WTC11 (cell line): ENCODE measurements around the gene RANBP3. TPM values are rescaled to one million over a fixed set of nuclear protein-coding genes. Genes with fewer than 3 reads are reported as not detected.

Experiments used
- ATAC-seq: fragments of 200-7000 bp; cut with Tn5 transposase; 2 replicates; pipeline ENCODE4 v1.10.0; 2021; ENCODE audit warnings: mild to moderate bottlenecking, moderate library complexity
- CTCF ChIA-PET: fragments of 300-600 bp; sonication (Branson Sonifier 250); formaldehyde crosslinking; loops from one replicate; lab custom pipeline; 2021; ENCODE audit warnings: antibody characterized with exemption; lab: Charles Lee
- POLR2A ChIA-PET: fragments of 350-600 bp; sonication (Branson Sonifier 250); formaldehyde crosslinking; loops from one replicate; lab custom pipeline; 2021; ENCODE audit warnings: antibody characterized with exemption; lab: Charles Lee
- DNase-seq: peaks from one replicate; pipeline ENCODE4 v3.0.0; 2021; ENCODE audit warnings: low spot score
- H3K27ac Mint-ChIP-seq: 2 replicates; pipeline ENCODE4 v1.8.0; 2021; ENCODE audit warnings: mixed read lengths
- H3K27me3 Mint-ChIP-seq: 2 replicates; pipeline ENCODE4 v1.8.0; 2021; ENCODE audit warnings: low read depth, mild to moderate bottlenecking, moderate library complexity, mixed read lengths
- H3K36me3 Mint-ChIP-seq: 2 replicates; pipeline ENCODE4 v1.8.0; 2021; ENCODE audit warnings: mixed read lengths
- H3K4me1 Mint-ChIP-seq: 2 replicates; pipeline ENCODE4 v1.8.0; 2022; ENCODE audit warnings: mixed read lengths
- H3K4me3 Mint-ChIP-seq: 2 replicates; pipeline ENCODE4 v1.8.0; 2021; ENCODE audit warnings: mild to moderate bottlenecking, moderate library complexity, mixed read lengths
- H3K9me3 Mint-ChIP-seq: 2 replicates; pipeline ENCODE4 v1.8.0; 2021; ENCODE audit warnings: mixed read lengths
- ARID4B ChIP-seq: sonication (generic); formaldehyde crosslinking; IDR thresholded peaks from 2 replicates; pipeline ENCODE4 v1.8.0; 2023; ENCODE audit warnings: missing genetic modification reagents, mild to moderate bottlenecking, borderline replicate concordance
- CBFB ChIP-seq: sonication (generic); formaldehyde crosslinking; IDR thresholded peaks from 2 replicates; pipeline ENCODE4 v1.8.1; 2022; ENCODE audit warnings: mild to moderate bottlenecking, low read depth, missing genetic modification reagents
- E2F4 ChIP-seq: sonication (generic); formaldehyde crosslinking; IDR thresholded peaks from 2 replicates; pipeline ENCODE4 v1.8.1; 2022; ENCODE audit warnings: low read depth, mild to moderate bottlenecking, moderate library complexity, missing genetic modification reagents, borderline replicate concordance
- EMX1 ChIP-seq: fragments of 250-450 bp; sonication (Bioruptor Pico); IDR thresholded peaks from 2 replicates; pipeline ENCODE4 v1.8.0; 2021; ENCODE audit warnings: mild to moderate bottlenecking
- JUN ChIP-seq: sonication (generic); formaldehyde crosslinking; IDR thresholded peaks from 2 replicates; pipeline ENCODE4 v1.8.0; 2023; ENCODE audit warnings: mild to moderate bottlenecking, missing genetic modification reagents
- NFATC4 ChIP-seq: fragments of 250-450 bp; sonication (Bioruptor Pico); IDR thresholded peaks from 2 replicates; pipeline ENCODE4 v1.9.0; 2021; ENCODE audit warnings: mild to moderate bottlenecking
- RELA ChIP-seq: sonication (generic); formaldehyde crosslinking; IDR thresholded peaks from 2 replicates; pipeline ENCODE4 v1.8.1; 2022; ENCODE audit warnings: missing genetic modification reagents, mild to moderate bottlenecking, borderline replicate concordance
- TP53 ChIP-seq: sonication (generic); formaldehyde crosslinking; IDR thresholded peaks from 2 replicates; pipeline ENCODE4 v1.8.1; 2023; ENCODE audit warnings: mild to moderate bottlenecking, missing genetic modification reagents
- ZMAT4 ChIP-seq: fragments of 250-450 bp; sonication (Bioruptor Pico); IDR thresholded peaks from 2 replicates; pipeline ENCODE4 v1.9.0; 2021; ENCODE audit warnings: mild to moderate bottlenecking
- ZNF512 ChIP-seq: sonication (generic); formaldehyde crosslinking; IDR thresholded peaks from 2 replicates; pipeline ENCODE4 v1.8.1; 2022; ENCODE audit warnings: missing genetic modification reagents, borderline replicate concordance
- ZNF532 ChIP-seq: fragments of 250-450 bp; sonication (Bioruptor Pico); IDR thresholded peaks from 2 replicates; pipeline ENCODE4 v1.9.0; 2021; ENCODE audit warnings: mild to moderate bottlenecking, borderline replicate concordance
- ZSCAN18 ChIP-seq: fragments of 250-450 bp; sonication (Bioruptor Pico); IDR thresholded peaks from 2 replicates; pipeline ENCODE4 v2.1.2; 2022; ENCODE audit warnings: mild to moderate bottlenecking, moderate library complexity
- total RNA-seq: library from RNA; stranded (reverse); gene quantifications from 3 replicates; pipeline ENCODE4 v1.2.3, GENCODE V29; 2021

RANBP3 gene
- total RNA-seq, 1 experiment from 2014 or later = 76.3 TPM

- TF ChIP-seq ARID4B (CRISPR knock-in tag) (no peak), E2F4 (CRISPR knock-in tag) (no peak), EMX1 (CRISPR knock-in tag) (no peak), JUN (CRISPR knock-in tag) (no peak), ZMAT4 (CRISPR knock-in tag) (no peak), RELA (CRISPR knock-in tag) (no peak), TP53 (CRISPR knock-in tag) (no peak), ZNF532 (CRISPR knock-in tag) (no peak), CBFB (CRISPR knock-in tag) (no peak), ZSCAN18 (CRISPR knock-in tag) (no peak), NFATC4 (CRISPR knock-in tag) (no peak)
Observed at GRCh38 chr19:6000228-6000847, 22.4 kb upstream of the RANBP3 start (continued).

- H3K36me3 Mint-ChIP-seq = peaks cover 6% of the 10 kb centered on the region
- peaks cover 11% of the 10 kb centered on the region for H3K9me3 Mint-ChIP-seq
- ChIA-PET CTCF (no interaction called here), POLR2A (no interaction called here)
- no peak overlapping the region for H3K4me3 Mint-ChIP-seq
- H3K4me1 Mint-ChIP-seq = no peaks in the 10 kb centered on the region
- ATAC-seq (no peak), DNase-seq (no peak)
- H3K27me3 Mint-ChIP-seq = no peaks in the 10 kb centered on the region
- H3K27ac Mint-ChIP-seq = no peak overlapping the region
- TF ChIP-seq ZNF512 (CRISPR knock-in tag) = no peak
Observed at GRCh38 chr19:5999693-6000092, 21.8 kb upstream of the RANBP3 start.
